ENCODE measurements around the gene CNOT1. TPM values are rescaled to one million over a fixed set of nuclear protein-coding genes. Genes with fewer than 3 reads are reported as not detected.
"Not testable (repeated sequence)": the region's sequence is repeated elsewhere in the genome, so short reads cannot be mapped to it uniquely, and the experiment has no call there.

The CNOT1 gene
- total RNA-seq, 2 donors from 2014 or later = 54.3 to 63.2 TPM

GRCh38 chr16:58493756-58494431 lies 135.7 kb downstream of the CNOT1 start:
- H3K4me3 ChIP-seq = no peak overlapping the region
- no peaks in the 10 kb centered on the region for H3K27me3 ChIP-seq
- DNase-seq (ENCODE audit: low spot score) = no peak
- TF ChIP-seq CTCF (IDR thresholded peaks at IDR 0.05) = no peak
- no peaks in the 10 kb centered on the region for H3K36me3 ChIP-seq
- peaks cover 0 to 19% of the 10 kb centered on the region in 2 donors for H3K4me1 ChIP-seq
- H3K27ac ChIP-seq = no peak overlapping the region
- H3K9me3 ChIP-seq = no peaks in the 10 kb centered on the region

GRCh38 chr16:58492735-58493134 lies 136.9 kb downstream of the CNOT1 start:
- no peak for TF ChIP-seq CTCF (IDR thresholded peaks at IDR 0.05)
- Histone ChIP-seq H3K9me3 (no peaks in the 10 kb centered on the region), H3K4me3 (no peak overlapping the region), H3K27me3 (no peaks in the 10 kb centered on the region), H3K27ac (no peak overlapping the region), H3K4me1 (peaks cover 0 to 30% of the 10 kb centered on the region in 2 donors), H3K36me3 (no peaks in the 10 kb centered on the region)
- no peak for DNase-seq (ENCODE audit: low spot score)

GRCh38 chr16:58492066-58492465 lies 137.6 kb downstream of the CNOT1 start:
- no peak for TF ChIP-seq CTCF (IDR thresholded peaks at IDR 0.05)
- peaks cover 0 to 37% of the 10 kb centered on the region in 2 donors for H3K4me1 ChIP-seq
- no peaks in the 10 kb centered on the region for H3K27me3 ChIP-seq
- no peaks in the 10 kb centered on the region for H3K9me3 ChIP-seq
- no peak for DNase-seq (ENCODE audit: low spot score)
- H3K27ac ChIP-seq = no peak overlapping the region
- no peaks in the 10 kb centered on the region for H3K36me3 ChIP-seq
- H3K4me3 ChIP-seq = no peak overlapping the region

- not testable (repeated sequence) for DNase-seq (ENCODE audit: low spot score)
Observed at GRCh38 chr16:58490539-58490938, 139.1 kb downstream of the CNOT1 start.

DNA sequence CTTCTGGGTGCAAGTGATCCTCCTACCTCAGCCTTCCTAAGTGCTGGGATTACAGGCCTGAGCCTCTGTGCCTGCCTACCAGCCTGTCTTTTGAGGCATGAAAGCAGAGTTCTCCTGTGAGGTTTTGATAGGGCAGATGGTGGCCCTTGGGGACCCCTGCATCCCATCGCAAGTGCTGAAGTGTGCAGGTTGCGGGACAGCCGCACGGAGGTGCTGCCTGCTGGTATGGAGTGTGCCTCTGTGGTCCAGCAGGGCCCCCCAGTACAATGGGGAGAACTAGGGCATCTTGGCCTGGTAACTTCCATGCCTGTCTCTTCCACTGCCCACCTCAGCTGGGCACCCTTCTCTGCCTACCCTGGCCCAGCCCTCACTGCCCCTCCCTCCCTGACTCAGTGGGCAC lies 139.6 kb downstream of the CNOT1 start:
- Histone ChIP-seq H3K36me3 (no peaks in the 10 kb centered on the region), H3K27me3 (no peaks in the 10 kb centered on the region), H3K9me3 (no peaks in the 10 kb centered on the region), H3K4me3 (no peak overlapping the region), H3K4me1 (peaks cover 0 to 41% of the 10 kb centered on the region in 2 donors), H3K27ac (no peak overlapping the region)
- no peak for DNase-seq (ENCODE audit: low spot score)
- TF ChIP-seq CTCF (IDR thresholded peaks at IDR 0.05) = no peak

More at GRCh38 chr16:58490539-58490938, 139.1 kb downstream of the CNOT1 start:
- not testable (repeated sequence) for H3K27me3 ChIP-seq, H3K36me3 ChIP-seq, H3K4me3 ChIP-seq, H3K27ac ChIP-seq, H3K9me3 ChIP-seq
- peaks cover 0 to 41% of the 10 kb centered on the region in 2 donors for H3K4me1 ChIP-seq

- peaks cover 0 to 40% of the 10 kb centered on the region in 2 donors for H3K4me1 ChIP-seq
- H3K9me3 ChIP-seq = no peaks in the 10 kb centered on the region
- no peak for TF ChIP-seq CTCF (IDR thresholded peaks at IDR 0.05)
- H3K27me3 ChIP-seq = no peaks in the 10 kb centered on the region
- peak overlapping the region; percentile 52 to 62 for H3K27ac ChIP-seq
- H3K4me3 ChIP-seq = no peak overlapping the region
- DNase-seq (ENCODE audit: low spot score) = no peak
- no peaks in the 10 kb centered on the region for H3K36me3 ChIP-seq
Observed at GRCh38 chr16:58488531-58488930, 141.1 kb downstream of the CNOT1 start.
